CD14-positive monocyte (primary cell): ENCODE measurements around the gene CACNA1H. TPM values are rescaled to one million over a fixed set of nuclear protein-coding genes. Genes with fewer than 3 reads are reported as not detected.

Experiments
- DNase-seq, 3 donors: peaks; one replicate each; pipeline ENCODE4 v3.0.0-alpha.2; 2011 to 2022
- H2AFZ ChIP-seq: 2 replicates; pipeline ENCODE4 v1.6.0; 2012; ENCODE audit warnings: mild to moderate bottlenecking, low read depth, low read length, inconsistent platforms; ENCODE audit not compliant: insufficient read depth, poor library complexity, severe bottlenecking
- H3K27ac ChIP-seq, 2 donors: 1 replicate in 1 of 2; 2 replicates in 1 of 2; pipeline ENCODE4 v1.5.1; 2012 to 2013; ENCODE audit warnings: low read length in 2 of 2, control low read depth in 1 of 2, inconsistent platforms in 1 of 2, low read depth in 1 of 2, mild to moderate bottlenecking in 1 of 2
- H3K27me3 ChIP-seq, 2 donors: one replicate each; pipeline versions ENCODE4 v1.6.0 to v1.6.1; 2011 to 2013; ENCODE audit warnings: low read length in 2 of 2; ENCODE audit not compliant: control insufficient read depth in 2 of 2, insufficient read depth in 2 of 2
- H3K36me3 ChIP-seq, 2 donors: replicated peaks in 1 of 2; 1 replicate in 1 of 2; 2 replicates in 1 of 2; pipeline versions ENCODE4 v1.5.1 to v1.6.1; 2012 to 2013; ENCODE audit warnings: low read length in 2 of 2, control low read depth in 1 of 2, inconsistent platforms in 1 of 2, mild to moderate bottlenecking in 1 of 2; ENCODE audit not compliant: insufficient read depth in 2 of 2, control insufficient read depth in 1 of 2
- H3K4me1 ChIP-seq, 2 donors: 1 replicate in 1 of 2; 2 replicates in 1 of 2; pipeline versions ENCODE4 v1.5.1 to v1.6.1; 2012 to 2013; ENCODE audit warnings: low read length in 2 of 2, control low read depth in 1 of 2, inconsistent platforms in 1 of 2, mild to moderate bottlenecking in 1 of 2, moderate library complexity in 1 of 2; ENCODE audit not compliant: insufficient read depth in 2 of 2, control insufficient read depth in 1 of 2
- H3K4me2 ChIP-seq: replicated peaks from 2 replicates; pipeline ENCODE3; 2012; ENCODE audit warnings: low read length, moderate library complexity, mild to moderate bottlenecking; ENCODE audit not compliant: poor library complexity, severe bottlenecking; ENCODE audit errors: extremely low read depth
- H3K4me3 ChIP-seq, 3 experiments: fragments of 200-600 bp in 1 of 3; sonication (generic) in 1 of 3; replicated peaks in 1 of 3; 1 replicate in 2 of 3; 2 replicates in 1 of 3; pipeline ENCODE4 v1.5.1; 2011 to 2013; ENCODE audit warnings: low read length in 3 of 3, mild to moderate bottlenecking in 3 of 3, control low read depth in 2 of 3, low read depth in 2 of 3, inconsistent platforms in 1 of 3, moderate library complexity in 1 of 3
- H3K79me2 ChIP-seq: 2 replicates; pipeline ENCODE4 v1.6.0; 2012; ENCODE audit warnings: mild to moderate bottlenecking, control low read depth, inconsistent platforms, low read length, moderate library complexity; ENCODE audit not compliant: insufficient read depth
- H3K9ac ChIP-seq: 2 replicates; pipeline ENCODE4 v1.6.0; 2017; ENCODE audit warnings: low read length, mild to moderate bottlenecking; ENCODE audit not compliant: insufficient read depth, poor library complexity, severe bottlenecking
- H3K9me3 ChIP-seq, 2 donors: replicated peaks in 1 of 2; 1 replicate in 1 of 2; 2 replicates in 1 of 2; pipeline versions ENCODE4 v1.5.1 to v1.6.1; 2012 to 2013; ENCODE audit warnings: low read length in 2 of 2, control low read depth in 1 of 2; ENCODE audit not compliant: control insufficient read depth in 1 of 2, insufficient read depth in 1 of 2
- H4K20me1 ChIP-seq: 2 replicates; pipeline ENCODE4 v1.6.0; 2012; ENCODE audit warnings: mild to moderate bottlenecking, low read length, control low read depth, moderate library complexity; ENCODE audit not compliant: insufficient read depth
- H3K27ac Mint-ChIP-seq, 7 donors: one replicate each; pipeline ENCODE4 v1.8.0; 2020; ENCODE audit warnings: mild to moderate bottlenecking in 7 of 7, mixed read lengths in 7 of 7, moderate library complexity in 6 of 7, inconsistent platforms in 2 of 7
- H3K27me3 Mint-ChIP-seq, 3 donors: one replicate each; pipeline ENCODE4 v1.8.0; 2021 to 2022; ENCODE audit warnings: low read depth in 3 of 3, mild to moderate bottlenecking in 3 of 3, mixed read lengths in 3 of 3, moderate library complexity in 3 of 3, inconsistent platforms in 1 of 3
- H3K36me3 Mint-ChIP-seq, 2 donors: one replicate each; pipeline ENCODE4 v1.8.0; 2020; ENCODE audit warnings: mixed read lengths in 2 of 2, inconsistent platforms in 1 of 2, mild to moderate bottlenecking in 1 of 2
- H3K4me1 Mint-ChIP-seq: one replicate; pipeline ENCODE4 v1.8.0; 2020; ENCODE audit warnings: mild to moderate bottlenecking, mixed read lengths
- H3K4me3 Mint-ChIP-seq, 2 donors: one replicate each; pipeline ENCODE4 v1.8.0; 2020; ENCODE audit warnings: mild to moderate bottlenecking in 2 of 2, mixed read lengths in 2 of 2, moderate library complexity in 1 of 2
- H3K9me3 Mint-ChIP-seq, 7 donors: one replicate each; pipeline ENCODE4 v1.8.0; 2020 to 2022; ENCODE audit warnings: mixed read lengths in 7 of 7, mild to moderate bottlenecking in 6 of 7, moderate library complexity in 6 of 7, inconsistent platforms in 2 of 7
- CTCF ChIP-seq: fragments of 200-600 bp; IDR thresholded peaks from one replicate; pipeline ENCODE4 v1.8.0; 2022; ENCODE audit warnings: antibody characterized with exemption, mild to moderate bottlenecking
- WGBS: methylation state at CpG from one replicate; pipeline ENCODE4 v1.1.5; 2013; ENCODE audit warnings: missing lambda C conversion rate; ENCODE audit not compliant: insufficient coverage; 5-methylcytosine and 5-hydroxymethylcytosine counted together
- intact Hi-C, 2 donors: fragments of 100-400 bp; cut with micrococcal nuclease; formaldehyde crosslinking; loops; one replicate each; pipeline versions ENCODE4 v1.15.0 to v1.15.1; 2023
- polyA plus RNA-seq, 3 donors: library from polyadenylated mRNA; depleted of rRNA in 1 of 3; unstranded in 2 of 3; stranded (reverse) in 1 of 3; fragments of 300-500 nt in 2 of 3; fragments of >200 nt in 1 of 3; fragmentation: Illumina TruSeq in 2 of 3; gene quantifications; 1 replicate in 2 of 3; 2 replicates in 1 of 3; pipeline ENCODE4 v1.2.3, GENCODE V29; 2012 to 2021

CACNA1H gene
- polyA plus RNA-seq, 3 donors = not detected

- no peak overlapping the region for H2AFZ ChIP-seq
- 81% methylated on average over 10 of the region's 23 CpGs for WGBS
- H3K4me3 ChIP-seq = no peak overlapping the region
- H3K27me3 Mint-ChIP-seq = peaks cover 32 to 60% (median 38%) of the 10 kb centered on the region in 3 donors
- no peaks in the 10 kb centered on the region for H3K4me1 Mint-ChIP-seq
- H3K79me2 ChIP-seq = no peaks in the 10 kb centered on the region
- H3K36me3 Mint-ChIP-seq = no peaks in the 10 kb centered on the region
- H3K9me3 ChIP-seq = no peaks in the 10 kb centered on the region
- TF ChIP-seq CTCF = no peak
- intact Hi-C loops = no loop called here
- no peak overlapping the region for H3K27ac Mint-ChIP-seq
- H4K20me1 ChIP-seq = no peaks in the 10 kb centered on the region
- H3K9me3 Mint-ChIP-seq = peaks cover 0 to 13% (median 4%) of the 10 kb centered on the region in 7 donors
- H3K4me2 ChIP-seq = no peak overlapping the region
- H3K9ac ChIP-seq = no peak overlapping the region
- peak overlapping the region in 1 of 2 donors; percentile 63 for H3K4me3 Mint-ChIP-seq
- H3K4me1 ChIP-seq = no peaks in the 10 kb centered on the region
- DNase-seq = no peak
- H3K36me3 ChIP-seq = no peaks in the 10 kb centered on the region
- H3K27me3 ChIP-seq = peaks cover 7 to 28% of the 10 kb centered on the region in 2 donors
- H3K27ac ChIP-seq = no peak overlapping the region
Observed at GRCh38 chr16:1154887-1155331, 2.0 kb downstream of the CACNA1H start.

GRCh38 chr16:1155353-1156054 is 2.6 kb downstream of the CACNA1H start:
- no peaks in the 10 kb centered on the region for H3K9me3 ChIP-seq
- Mint-ChIP-seq H3K4me1 (no peaks in the 10 kb centered on the region), H3K9me3 (peaks cover 0 to 12% (median 4%) of the 10 kb centered on the region in 7 donors), H3K27ac (no peak overlapping the region), H3K36me3 (no peaks in the 10 kb centered on the region), H3K4me3 (peak overlapping the region in 1 of 2 donors; percentile 63), H3K27me3 (peaks cover 28 to 63% (median 40%) of the 10 kb centered on the region in 3 donors)
- H3K79me2 ChIP-seq = no peaks in the 10 kb centered on the region
- H3K27me3 ChIP-seq = peaks cover 7 to 28% of the 10 kb centered on the region in 2 donors
- no peak for DNase-seq
- intact Hi-C loops = no loop called here
- H3K27ac ChIP-seq = no peak overlapping the region
- H3K4me1 ChIP-seq = no peaks in the 10 kb centered on the region
- no peak overlapping the region for H3K4me3 ChIP-seq
- 91% methylated on average over 19 of the region's 20 CpGs for WGBS
- H3K9ac ChIP-seq = no peak overlapping the region
- H2AFZ ChIP-seq = no peak overlapping the region
- TF ChIP-seq CTCF = no peak
- H3K36me3 ChIP-seq = no peaks in the 10 kb centered on the region
- H3K4me2 ChIP-seq = no peak overlapping the region
- H4K20me1 ChIP-seq = no peaks in the 10 kb centered on the region
